ENCODE measurements around the gene ALAS2. TPM values are rescaled to one million over a fixed set of nuclear protein-coding genes. Genes with fewer than 3 reads are reported as not detected.
"Not testable (repeated sequence)": the region's sequence is repeated elsewhere in the genome, so short reads cannot be mapped to it uniquely, and the experiment has no call there.

The ALAS2 gene, protein sequence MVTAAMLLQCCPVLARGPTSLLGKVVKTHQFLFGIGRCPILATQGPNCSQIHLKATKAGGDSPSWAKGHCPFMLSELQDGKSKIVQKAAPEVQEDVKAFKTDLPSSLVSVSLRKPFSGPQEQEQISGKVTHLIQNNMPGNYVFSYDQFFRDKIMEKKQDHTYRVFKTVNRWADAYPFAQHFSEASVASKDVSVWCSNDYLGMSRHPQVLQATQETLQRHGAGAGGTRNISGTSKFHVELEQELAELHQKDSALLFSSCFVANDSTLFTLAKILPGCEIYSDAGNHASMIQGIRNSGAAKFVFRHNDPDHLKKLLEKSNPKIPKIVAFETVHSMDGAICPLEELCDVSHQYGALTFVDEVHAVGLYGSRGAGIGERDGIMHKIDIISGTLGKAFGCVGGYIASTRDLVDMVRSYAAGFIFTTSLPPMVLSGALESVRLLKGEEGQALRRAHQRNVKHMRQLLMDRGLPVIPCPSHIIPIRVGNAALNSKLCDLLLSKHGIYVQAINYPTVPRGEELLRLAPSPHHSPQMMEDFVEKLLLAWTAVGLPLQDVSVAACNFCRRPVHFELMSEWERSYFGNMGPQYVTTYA
- 1 to 10 TPM in 2 of 4 donors, under 1 TPM in 1, not detected in 1; 0.30 to 4.3 (median 3.7) TPM for polyA plus RNA-seq
- long read RNA-seq, donor 1 = 0 reads
- long read RNA-seq, donor 2 = 0 reads
- long read RNA-seq, donor 3, partial matches to known transcripts = 0 of 1 reads
- long read RNA-seq, donor 3, other reads (novel, unspliced or antisense) = 0 of 1 reads
- long read RNA-seq, donor 4 = 0 reads
- long read RNA-seq, donor 5 = 0 reads
- long read RNA-seq, donor 6 = 0 reads
- long read RNA-seq, donor 7, partial matches to known transcripts = 0 of 2 reads
- long read RNA-seq, donor 7, other reads (novel, unspliced or antisense) = 0 of 2 reads
- long read RNA-seq, donor 8 = 0 reads
- long read RNA-seq, donor 9 = 0 reads
- long read RNA-seq, donor 10, partial matches to known transcripts = 0 of 3 reads
- long read RNA-seq, donor 10, other reads (novel, unspliced or antisense) = 0 of 3 reads

DNA sequence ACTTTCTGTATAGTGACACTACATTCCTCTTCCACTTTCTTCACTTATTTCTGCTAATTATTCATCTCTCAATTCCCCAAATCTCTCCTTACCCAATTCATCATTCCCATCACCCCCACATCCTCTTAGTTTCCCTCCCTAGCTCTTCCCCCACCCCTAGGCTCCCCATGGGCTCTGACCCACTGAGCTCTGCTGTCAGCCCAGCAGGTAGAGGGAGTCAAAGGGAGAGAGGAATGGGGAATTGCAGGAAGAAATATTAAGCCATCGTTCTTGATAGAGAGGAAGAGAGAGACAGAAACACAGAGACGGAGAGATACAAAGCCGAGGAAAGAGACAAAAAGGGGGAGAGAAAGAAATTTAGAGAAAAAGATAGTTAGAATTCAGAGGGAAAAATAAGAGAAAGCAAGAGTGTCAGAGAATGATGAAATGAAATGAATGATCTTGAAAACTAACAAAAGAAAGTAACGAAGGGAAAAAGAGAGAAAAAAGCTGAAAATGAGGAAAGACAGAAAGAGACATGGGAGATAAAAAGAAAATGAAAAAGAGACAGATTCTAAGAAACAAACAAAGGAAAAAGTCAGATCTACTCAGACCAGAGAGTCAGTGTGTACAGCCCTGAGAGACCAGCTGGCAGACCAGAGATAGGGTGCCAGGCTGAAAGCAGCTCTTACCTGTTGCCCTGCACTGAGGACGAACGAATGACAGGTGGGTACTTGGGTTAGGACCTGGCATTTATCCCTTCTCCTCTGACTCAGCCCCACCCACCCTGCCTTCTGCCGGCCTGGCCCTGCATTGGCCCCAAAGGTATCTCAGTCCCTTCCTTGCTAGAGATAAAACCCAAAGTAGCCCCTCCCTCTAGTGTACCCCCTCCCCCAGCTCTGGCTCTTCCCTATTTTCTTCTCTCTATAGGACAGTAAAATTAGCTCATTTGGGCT, at the start of gene ALAS2:
ALAS2 (minus strand) TSS at position 707 of the 935 bp plus-strand sequence. CDS start 4,977 bp downstream, outside the sequence.
- Histone ChIP-seq H3K27ac (ENCODE audit: low read depth in 1 of 3, low read length in 2 of 3) (no peak within 1 kb of the TSS), H3K9me3 (ENCODE audit: control insufficient read depth in 2 of 2, insufficient read depth in 1 of 2, low read depth in 1 of 2, low read length in 1 of 2) (no peaks in the 10 kb centered on the region), H3K27me3 (ENCODE audit: control insufficient read depth in 3 of 3, insufficient read depth in 3 of 3, low read length in 3 of 3) (no peaks in the 10 kb centered on the region), H3K4me1 (ENCODE audit: control insufficient read depth in 3 of 3, insufficient read depth in 2 of 3, low read depth in 1 of 3, low read length in 2 of 3) (no peaks in the 10 kb centered on the region), H3K36me3 (ENCODE audit: control insufficient read depth in 3 of 3, insufficient read depth in 2 of 3, low read depth in 1 of 3, low read length in 3 of 3) (no peaks in the 10 kb centered on the region), H3K4me3 (ENCODE audit: low read depth in 1 of 3, low read length in 3 of 3) (no peak within 1 kb of the TSS)
- no peak for FAIRE-seq
- DNase-seq = no peak
- WGBS, 3 donors = 59 to 70% (median 64%) methylated on average over 7 of the region's 7 CpGs

DNA sequence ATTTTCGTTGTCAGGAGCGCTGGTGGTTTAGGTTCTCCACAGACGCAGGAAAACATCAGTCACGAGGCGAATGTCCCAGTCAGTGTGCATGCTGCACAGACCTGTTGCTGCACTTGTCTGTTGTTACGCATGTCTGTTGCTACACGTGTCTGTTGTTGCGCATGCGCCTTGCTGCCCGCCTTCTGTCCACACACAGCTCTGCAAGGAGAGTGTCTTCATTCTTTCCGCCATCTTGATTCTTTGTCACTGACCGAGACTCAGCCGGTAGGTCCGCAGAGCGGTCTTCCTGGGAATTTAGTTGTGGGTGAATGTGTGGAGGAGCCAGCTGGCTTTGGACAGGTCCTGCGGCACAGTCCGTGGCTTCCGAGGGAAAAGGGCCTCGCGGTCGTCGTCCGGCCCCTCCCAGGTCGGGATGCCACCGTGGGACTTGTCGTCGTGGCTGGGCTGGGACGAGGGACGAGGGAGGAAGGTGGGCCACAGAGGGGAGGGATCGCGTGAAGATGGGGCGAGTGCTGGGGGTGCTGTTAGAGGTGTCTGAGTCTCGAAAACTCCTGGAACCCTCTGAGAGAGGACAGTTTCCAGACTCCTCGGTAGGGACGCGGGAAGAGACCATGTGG, 44.2 kb upstream of the ALAS2 start, which contains the start of gene PAGE2B:
PAGE2B (plus strand) TSS at position 180 of the 617 bp plus-strand sequence. CDS start 1,012 bp downstream, outside the sequence.
- H3K4me3 ChIP-seq (ENCODE audit: low read depth in 1 of 3, low read length in 3 of 3) = no peak within 1 kb of the TSS
- WGBS, 3 donors = 92 to 96% (median 92%) methylated on average over 24 to 36 of the region's 36 CpGs
- no peaks in the 10 kb centered on the region for H3K27me3 ChIP-seq (ENCODE audit: control insufficient read depth in 3 of 3, insufficient read depth in 3 of 3, low read length in 3 of 3)
- FAIRE-seq (no peak), DNase-seq (no peak)
- no peaks in the 10 kb centered on the region for H3K9me3 ChIP-seq (ENCODE audit: control insufficient read depth in 2 of 2, insufficient read depth in 1 of 2, low read depth in 1 of 2, low read length in 1 of 2)
- no peaks in the 10 kb centered on the region for H3K36me3 ChIP-seq (ENCODE audit: control insufficient read depth in 3 of 3, insufficient read depth in 2 of 3, low read depth in 1 of 3, low read length in 3 of 3)
- H3K27ac ChIP-seq (ENCODE audit: low read depth in 1 of 3, low read length in 2 of 3) = no peak within 1 kb of the TSS
- no peaks in the 10 kb centered on the region for H3K4me1 ChIP-seq (ENCODE audit: control insufficient read depth in 3 of 3, insufficient read depth in 2 of 3, low read depth in 1 of 3, low read length in 2 of 3)

DNA sequence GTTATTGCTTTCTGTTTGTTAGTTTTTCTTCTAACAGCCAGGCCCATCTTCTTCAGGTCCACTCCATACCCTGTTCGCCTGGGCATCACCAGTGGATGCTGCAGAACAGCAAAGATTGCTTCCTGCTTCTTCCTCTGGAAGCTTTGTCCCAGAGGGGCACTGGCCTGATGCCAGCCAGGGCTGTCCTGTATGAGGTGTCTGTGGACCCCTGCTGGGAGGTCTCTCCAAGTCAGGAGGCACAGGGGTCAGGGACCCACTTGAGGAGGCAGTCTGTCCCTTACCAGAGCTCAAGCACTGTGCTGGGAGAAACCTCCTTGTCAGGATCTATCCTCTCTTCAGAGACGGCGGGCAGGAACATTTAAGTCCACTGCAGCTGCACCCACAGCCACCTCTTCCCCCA, 41.5 kb upstream of the ALAS2 start:
- no peak overlapping the region for H3K4me3 ChIP-seq (ENCODE audit: low read depth in 1 of 3, low read length in 3 of 3)
- no peaks in the 10 kb centered on the region for H3K27me3 ChIP-seq (ENCODE audit: control insufficient read depth in 3 of 3, insufficient read depth in 3 of 3, low read length in 3 of 3)
- H3K27ac ChIP-seq (ENCODE audit: low read depth in 1 of 3, low read length in 2 of 3) = no peak overlapping the region
- H3K4me1 ChIP-seq (ENCODE audit: control insufficient read depth in 3 of 3, insufficient read depth in 2 of 3, low read depth in 1 of 3, low read length in 2 of 3) = no peaks in the 10 kb centered on the region
- FAIRE-seq = no peak
- WGBS, 3 donors = 75 to 93% (median 85%) methylated on average over 3 of the region's 3 CpGs
- DNase-seq = no peak
- H3K36me3 ChIP-seq (ENCODE audit: control insufficient read depth in 3 of 3, insufficient read depth in 2 of 3, low read depth in 1 of 3, low read length in 3 of 3) = no peaks in the 10 kb centered on the region
- H3K9me3 ChIP-seq (ENCODE audit: control insufficient read depth in 2 of 2, insufficient read depth in 1 of 2, low read depth in 1 of 2, low read length in 1 of 2) = no peaks in the 10 kb centered on the region

DNA sequence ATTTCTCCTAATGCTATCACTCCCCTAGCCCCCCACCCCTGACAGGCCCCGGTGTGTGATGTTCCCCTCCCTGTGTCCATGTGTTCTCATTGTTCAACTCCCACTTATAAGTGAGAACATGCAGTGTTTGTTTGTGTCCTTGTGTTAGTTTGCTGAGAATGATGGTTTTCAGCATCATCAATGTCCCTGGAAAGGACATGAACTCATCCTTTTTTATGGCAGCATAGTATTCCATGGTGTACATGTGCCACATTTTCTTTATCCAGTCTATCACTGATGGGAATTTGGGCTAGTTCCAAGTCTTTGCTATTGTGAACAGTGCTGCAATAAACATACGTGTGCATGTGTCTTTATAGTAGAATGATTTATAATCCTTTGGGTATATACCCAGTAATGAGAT, 36.4 kb upstream of the ALAS2 start:
- not testable (repeated sequence) for FAIRE-seq

DNA sequence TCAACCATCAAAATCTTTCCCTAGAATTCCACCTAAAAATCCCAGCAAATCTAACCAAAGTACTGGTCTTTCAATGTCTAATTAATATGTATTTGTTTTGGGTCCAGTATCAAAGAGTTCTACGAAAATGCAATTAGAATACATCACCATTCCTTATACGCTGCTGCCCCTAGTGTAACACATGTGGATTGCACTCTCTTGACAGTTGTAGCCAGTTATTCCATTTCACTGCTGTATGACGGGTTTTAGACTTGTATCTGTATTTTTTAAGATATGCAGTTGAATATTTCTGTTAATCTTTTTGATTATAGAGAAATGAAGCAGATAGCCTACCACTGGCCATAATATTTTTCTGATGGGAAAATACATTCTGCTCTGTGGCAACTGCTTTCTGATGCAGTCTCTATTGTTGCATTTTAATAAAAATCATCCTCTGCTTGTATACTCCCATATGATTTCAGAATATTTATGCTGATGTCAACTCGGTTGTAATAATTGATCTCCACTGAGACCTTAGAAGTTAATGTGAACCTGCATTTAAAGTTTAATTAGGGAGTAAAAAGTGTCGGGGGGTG, 27.0 kb upstream of the ALAS2 start:
- H3K27me3 ChIP-seq (ENCODE audit: control insufficient read depth in 3 of 3, insufficient read depth in 3 of 3, low read length in 3 of 3) = no peaks in the 10 kb centered on the region
- no peaks in the 10 kb centered on the region for H3K4me1 ChIP-seq (ENCODE audit: control insufficient read depth in 3 of 3, insufficient read depth in 2 of 3, low read depth in 1 of 3, low read length in 2 of 3)
- WGBS, 3 donors = 15 to 22% (median 19%) methylated on average over 5 of the region's 5 CpGs
- H3K36me3 ChIP-seq (ENCODE audit: control insufficient read depth in 3 of 3, insufficient read depth in 2 of 3, low read depth in 1 of 3, low read length in 3 of 3) = no peaks in the 10 kb centered on the region
- no peak overlapping the region for H3K27ac ChIP-seq (ENCODE audit: low read depth in 1 of 3, low read length in 2 of 3)
- no peak overlapping the region for H3K4me3 ChIP-seq (ENCODE audit: low read depth in 1 of 3, low read length in 3 of 3)
- DNase-seq = peak; percentile 31 to 37
- no peaks in the 10 kb centered on the region for H3K9me3 ChIP-seq (ENCODE audit: control insufficient read depth in 2 of 2, insufficient read depth in 1 of 2, low read depth in 1 of 2, low read length in 1 of 2)
- FAIRE-seq = no peak

More for the DNA sequence above, 36.4 kb upstream of the ALAS2 start:
- H3K27me3 ChIP-seq (ENCODE audit: control insufficient read depth in 3 of 3, insufficient read depth in 3 of 3, low read length in 3 of 3); H3K4me1 ChIP-seq (ENCODE audit: control insufficient read depth in 3 of 3, insufficient read depth in 2 of 3, low read depth in 1 of 3, low read length in 2 of 3); H3K36me3 ChIP-seq (ENCODE audit: control insufficient read depth in 3 of 3, insufficient read depth in 2 of 3, low read depth in 1 of 3, low read length in 3 of 3); H3K9me3 ChIP-seq (ENCODE audit: control insufficient read depth in 2 of 2, insufficient read depth in 1 of 2, low read depth in 1 of 2, low read length in 1 of 2); DNase-seq; H3K27ac ChIP-seq (ENCODE audit: low read depth in 1 of 3, low read length in 2 of 3); H3K4me3 ChIP-seq (ENCODE audit: low read depth in 1 of 3, low read length in 3 of 3): not testable (repeated sequence)
- 73 to 75% (median 74%) methylated on average over 2 of the region's 2 CpGs for WGBS, 3 donors

DNA sequence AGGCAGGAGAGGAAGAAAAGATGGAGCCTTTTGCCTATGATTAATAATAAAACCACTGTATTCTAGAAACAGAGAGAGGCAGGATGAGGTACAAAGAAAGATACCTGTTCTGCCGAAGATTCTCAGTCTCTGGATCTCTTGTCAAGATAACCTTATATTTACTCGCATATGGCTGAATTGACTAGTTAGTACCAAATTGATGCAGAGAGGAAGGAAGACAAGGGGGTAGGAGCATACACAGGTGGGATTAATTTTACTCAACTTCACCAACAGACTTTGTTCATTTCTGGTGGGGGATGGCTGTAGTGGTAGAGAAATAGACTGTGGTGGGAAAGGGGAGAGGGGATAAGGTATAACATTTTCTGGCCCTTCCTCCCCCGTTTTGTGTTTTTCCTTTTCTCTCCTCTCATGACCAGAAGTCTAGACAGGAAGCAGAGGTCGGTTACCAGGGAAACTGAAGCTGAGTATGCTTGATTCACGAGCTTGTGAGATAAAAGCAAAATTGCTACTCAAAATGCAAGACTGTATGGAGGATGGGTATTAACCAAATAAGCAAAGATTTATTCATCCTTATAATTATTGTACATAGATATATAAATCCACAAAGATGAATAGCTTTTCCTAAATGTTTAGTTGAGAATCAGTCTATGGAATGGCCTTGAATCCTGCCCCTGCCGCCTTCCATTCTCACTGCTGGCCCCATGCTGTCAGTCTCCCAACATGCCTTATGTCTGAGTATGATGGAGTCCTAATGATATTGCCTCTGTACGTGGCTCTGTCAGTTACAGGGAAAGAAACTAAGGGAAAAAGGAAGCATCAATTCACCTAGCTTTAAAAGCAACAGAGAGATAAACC, 26.3 kb upstream of the ALAS2 start:
- no peak overlapping the region for H3K27ac ChIP-seq (ENCODE audit: low read depth in 1 of 3, low read length in 2 of 3)
- 15 to 34% (median 23%) methylated on average over 7 of the region's 7 CpGs for WGBS, 3 donors
- no peaks in the 10 kb centered on the region for H3K27me3 ChIP-seq (ENCODE audit: control insufficient read depth in 3 of 3, insufficient read depth in 3 of 3, low read length in 3 of 3)
- H3K9me3 ChIP-seq (ENCODE audit: control insufficient read depth in 2 of 2, insufficient read depth in 1 of 2, low read depth in 1 of 2, low read length in 1 of 2) = no peaks in the 10 kb centered on the region
- no peak for FAIRE-seq
- no peak overlapping the region for H3K4me3 ChIP-seq (ENCODE audit: low read depth in 1 of 3, low read length in 3 of 3)
- H3K4me1 ChIP-seq (ENCODE audit: control insufficient read depth in 3 of 3, insufficient read depth in 2 of 3, low read depth in 1 of 3, low read length in 2 of 3) = no peaks in the 10 kb centered on the region
- no peaks in the 10 kb centered on the region for H3K36me3 ChIP-seq (ENCODE audit: control insufficient read depth in 3 of 3, insufficient read depth in 2 of 3, low read depth in 1 of 3, low read length in 3 of 3)
- peak; percentile 2 to 9 for DNase-seq

DNA sequence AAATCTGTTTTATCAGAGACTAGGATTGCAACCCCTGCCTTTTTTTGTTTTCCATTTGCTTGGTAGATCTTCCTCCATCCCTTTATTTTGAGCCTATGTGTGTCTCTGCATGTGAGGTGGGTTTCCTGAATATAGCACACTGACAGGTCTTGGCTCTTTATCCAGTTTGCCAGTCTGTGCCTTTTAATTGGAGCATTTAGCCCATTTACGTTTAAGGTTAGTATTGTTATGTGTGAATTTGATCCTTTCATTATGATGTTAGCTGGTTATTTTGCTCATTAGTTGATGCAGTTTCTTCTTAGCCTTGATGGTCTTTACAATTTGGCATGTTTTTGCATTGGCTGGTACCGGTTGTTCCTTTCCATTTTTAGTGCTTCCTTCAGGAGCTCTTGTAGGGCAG, 19.8 kb upstream of the ALAS2 start:
- 76 to 92% (median 89%) methylated on average over 2 of the region's 2 CpGs for whole genome bisulfite sequencing, 3 donors
- H3K4me1 ChIP-seq (ENCODE audit: control insufficient read depth in 3 of 3, insufficient read depth in 2 of 3, low read depth in 1 of 3, low read length in 2 of 3); FAIRE-seq; H3K36me3 ChIP-seq (ENCODE audit: control insufficient read depth in 3 of 3, insufficient read depth in 2 of 3, low read depth in 1 of 3, low read length in 3 of 3); H3K9me3 ChIP-seq (ENCODE audit: control insufficient read depth in 2 of 2, insufficient read depth in 1 of 2, low read depth in 1 of 2, low read length in 1 of 2); H3K27ac ChIP-seq (ENCODE audit: low read depth in 1 of 3, low read length in 2 of 3); H3K27me3 ChIP-seq (ENCODE audit: control insufficient read depth in 3 of 3, insufficient read depth in 3 of 3, low read length in 3 of 3); DNase-seq; H3K4me3 ChIP-seq (ENCODE audit: low read depth in 1 of 3, low read length in 3 of 3): not testable (repeated sequence)
